ENCODE data around the gene GSAP.

The GSAP gene

GRCh38 chr7:77402818-77403217 lies 13.3 kb downstream of the GSAP start:
- DNase-seq (ENCODE audit: insufficient read length) (no peak), FAIRE-seq (no peak)
- TF ChIP-seq TAF1 (IDR thresholded peaks at IDR 0.05; ENCODE audit: borderline replicate concordance, low read depth, low read length), result no peak
- TF ChIP-seq POLR2A (IDR thresholded peaks at IDR 0.05; ENCODE audit: low read depth, low read length), result no peak
- TF ChIP-seq POLR2AphosphoS5 (IDR thresholded peaks at IDR 0.05; ENCODE audit: low read depth, low read length), result no peak

- DNase-seq (ENCODE audit: insufficient read length) (no peak), FAIRE-seq (no peak)
- TF ChIP-seq POLR2AphosphoS5 (IDR thresholded peaks at IDR 0.05; ENCODE audit: low read depth, low read length) (no peak), TAF1 (IDR thresholded peaks at IDR 0.05; ENCODE audit: borderline replicate concordance, low read depth, low read length) (no peak), POLR2A (IDR thresholded peaks at IDR 0.05; ENCODE audit: low read depth, low read length) (no peak)
These were observed 15.1 kb downstream of the GSAP start for GRCh38 chr7:77401002-77401401.

GRCh38 chr7:77399816-77400215 lies 16.3 kb downstream of the GSAP start:
- FAIRE-seq (no peak), DNase-seq (ENCODE audit: insufficient read length) (no peak)
- TF ChIP-seq POLR2AphosphoS5 (IDR thresholded peaks at IDR 0.05; ENCODE audit: low read depth, low read length) (no peak), POLR2A (IDR thresholded peaks at IDR 0.05; ENCODE audit: low read depth, low read length) (no peak), TAF1 (IDR thresholded peaks at IDR 0.05; ENCODE audit: borderline replicate concordance, low read depth, low read length) (no peak)

- FAIRE-seq, result no peak
- TF ChIP-seq POLR2AphosphoS5 (IDR thresholded peaks at IDR 0.05; ENCODE audit: low read depth, low read length) (no peak), POLR2A (IDR thresholded peaks at IDR 0.05; ENCODE audit: low read depth, low read length) (no peak)
These were observed 19.1 kb downstream of the GSAP start for GRCh38 chr7:77396894-77397547.

GRCh38 chr7:77395626-77396025 lies 20.5 kb downstream of the GSAP start:
- DNase-seq (ENCODE audit: insufficient read length) (no peak), FAIRE-seq (no peak)
- TF ChIP-seq POLR2A (IDR thresholded peaks at IDR 0.05; ENCODE audit: low read depth, low read length), result no peak

More at GRCh38 chr7:77396894-77397547, 19.1 kb downstream of the GSAP start:
- DNase-seq (ENCODE audit: insufficient read length), result no peak

- TF ChIP-seq POLR2A (IDR thresholded peaks at IDR 0.05; ENCODE audit: low read depth, low read length) (no peak), POLR2AphosphoS5 (IDR thresholded peaks at IDR 0.05; ENCODE audit: low read depth, low read length) (no peak), TAF1 (IDR thresholded peaks at IDR 0.05; ENCODE audit: borderline replicate concordance, low read depth, low read length) (no peak)
- FAIRE-seq (no peak), DNase-seq (ENCODE audit: insufficient read length) (no peak)
These were observed 22.2 kb downstream of the GSAP start for GRCh38 chr7:77393954-77394353.

GRCh38 chr7:77393261-77393660 lies 22.9 kb downstream of the GSAP start:
- TF ChIP-seq POLR2AphosphoS5 (IDR thresholded peaks at IDR 0.05; ENCODE audit: low read depth, low read length), result no peak
- no peak for TF ChIP-seq POLR2A (IDR thresholded peaks at IDR 0.05; ENCODE audit: low read depth, low read length)
- no peak for TF ChIP-seq TAF1 (IDR thresholded peaks at IDR 0.05; ENCODE audit: borderline replicate concordance, low read depth, low read length)
- peak; percentile 31 for DNase-seq (ENCODE audit: insufficient read length)
- FAIRE-seq, result peak; percentile 89

GRCh38 chr7:77391230-77391629 lies 24.9 kb downstream of the GSAP start:
- FAIRE-seq (no peak), DNase-seq (ENCODE audit: insufficient read length) (no peak)
- TF ChIP-seq TAF1 (IDR thresholded peaks at IDR 0.05; ENCODE audit: borderline replicate concordance, low read depth, low read length) (no peak), POLR2AphosphoS5 (IDR thresholded peaks at IDR 0.05; ENCODE audit: low read depth, low read length) (no peak), POLR2A (IDR thresholded peaks at IDR 0.05; ENCODE audit: low read depth, low read length) (no peak)

- DNase-seq (ENCODE audit: insufficient read length) (no peak), FAIRE-seq (no peak)
- TF ChIP-seq POLR2AphosphoS5 (IDR thresholded peaks at IDR 0.05; ENCODE audit: low read depth, low read length) (no peak), POLR2A (IDR thresholded peaks at IDR 0.05; ENCODE audit: low read depth, low read length) (no peak), TAF1 (IDR thresholded peaks at IDR 0.05; ENCODE audit: borderline replicate concordance, low read depth, low read length) (no peak)
These were observed 28.0 kb downstream of the GSAP start for GRCh38 chr7:77388055-77388641.

- FAIRE-seq, result peak; percentile 33
- TF ChIP-seq POLR2A (IDR thresholded peaks at IDR 0.05; ENCODE audit: low read depth, low read length), result no peak
- no peak for TF ChIP-seq POLR2AphosphoS5 (IDR thresholded peaks at IDR 0.05; ENCODE audit: low read depth, low read length)
- no peak for TF ChIP-seq TAF1 (IDR thresholded peaks at IDR 0.05; ENCODE audit: borderline replicate concordance, low read depth, low read length)
- no peak for DNase-seq (ENCODE audit: insufficient read length)
These were observed 29.9 kb downstream of the GSAP start for GRCh38 chr7:77386165-77386822.

- FAIRE-seq, result no peak
- TF ChIP-seq TAF1 (IDR thresholded peaks at IDR 0.05; ENCODE audit: borderline replicate concordance, low read depth, low read length) (no peak), POLR2A (IDR thresholded peaks at IDR 0.05; ENCODE audit: low read depth, low read length) (no peak), POLR2AphosphoS5 (IDR thresholded peaks at IDR 0.05; ENCODE audit: low read depth, low read length) (no peak)
- DNase-seq (ENCODE audit: insufficient read length), result no peak
These were observed 32.8 kb downstream of the GSAP start for GRCh38 chr7:77383333-77383740.

- no peak for FAIRE-seq
- no peak for TF ChIP-seq TAF1 (IDR thresholded peaks at IDR 0.05; ENCODE audit: borderline replicate concordance, low read depth, low read length)
- TF ChIP-seq POLR2A (IDR thresholded peaks at IDR 0.05; ENCODE audit: low read depth, low read length), result no peak
- DNase-seq (ENCODE audit: insufficient read length), result no peak
These were observed 33.6 kb downstream of the GSAP start for GRCh38 chr7:77382532-77382931.
